Stimulated activated CD8-positive, alpha-beta memory T cell treated with anti-CD3 and anti-CD28 coated beads, Interleukin-4, amount 100 ng/mL, for 4 hours (primary cell): Measurements from ENCODE around the gene RABL6.
"Not testable (repeated sequence)": the region's sequence is repeated elsewhere in the genome, so short reads cannot be mapped to it uniquely, and the experiment has no call there.

Source experiments
- DNase-seq, 2 donors: peaks; one replicate each; pipeline ENCODE4 v3.0.0-alpha.2; 2020; ENCODE audit warnings: low read depth in 2 of 2, low spot score in 1 of 2

RABL6 gene

DNA sequence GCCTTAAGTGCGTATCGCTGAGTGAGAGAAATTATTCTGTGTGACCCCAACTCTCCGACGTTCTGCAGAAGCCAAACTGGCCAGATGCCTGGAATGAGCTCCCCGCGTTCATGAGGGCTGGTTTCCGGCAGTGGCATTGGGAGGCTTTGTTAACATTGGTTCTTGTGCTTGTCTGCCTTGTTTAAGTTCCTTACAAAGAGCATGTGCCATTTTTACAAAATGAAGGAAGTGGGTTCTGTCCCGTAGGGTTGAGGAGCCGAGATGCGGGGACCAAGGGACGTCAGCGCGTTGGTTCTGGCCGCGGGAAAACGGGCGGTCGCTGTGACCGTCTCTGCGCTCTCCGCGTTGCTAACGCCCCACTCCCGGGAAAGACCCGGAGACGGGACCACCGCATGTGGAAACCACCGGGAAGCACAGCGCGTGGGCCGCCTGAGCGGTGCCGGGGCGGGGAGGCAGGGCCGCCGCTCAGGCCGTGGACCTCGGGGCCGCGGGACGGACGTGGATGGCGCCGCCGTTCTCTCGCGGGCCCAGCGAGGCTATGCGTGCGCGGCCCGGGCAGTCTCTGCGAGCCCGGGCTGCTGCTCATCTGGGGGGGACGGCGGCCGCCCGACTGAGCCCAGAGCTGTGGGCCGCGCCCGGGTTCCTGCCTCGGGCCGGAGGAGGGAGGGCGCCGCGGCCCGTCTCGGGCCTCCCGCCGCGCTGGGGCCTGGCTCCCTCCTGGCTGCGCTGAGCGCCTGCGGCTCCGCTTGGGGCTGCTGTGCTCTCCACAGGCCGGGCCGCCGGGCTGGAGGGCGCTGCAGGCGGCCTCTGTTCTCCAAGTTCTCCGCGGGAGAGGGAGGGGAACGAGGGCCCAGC lies 13.4 kb downstream of the RABL6 start:
- DNase-seq = no peak

DNA sequence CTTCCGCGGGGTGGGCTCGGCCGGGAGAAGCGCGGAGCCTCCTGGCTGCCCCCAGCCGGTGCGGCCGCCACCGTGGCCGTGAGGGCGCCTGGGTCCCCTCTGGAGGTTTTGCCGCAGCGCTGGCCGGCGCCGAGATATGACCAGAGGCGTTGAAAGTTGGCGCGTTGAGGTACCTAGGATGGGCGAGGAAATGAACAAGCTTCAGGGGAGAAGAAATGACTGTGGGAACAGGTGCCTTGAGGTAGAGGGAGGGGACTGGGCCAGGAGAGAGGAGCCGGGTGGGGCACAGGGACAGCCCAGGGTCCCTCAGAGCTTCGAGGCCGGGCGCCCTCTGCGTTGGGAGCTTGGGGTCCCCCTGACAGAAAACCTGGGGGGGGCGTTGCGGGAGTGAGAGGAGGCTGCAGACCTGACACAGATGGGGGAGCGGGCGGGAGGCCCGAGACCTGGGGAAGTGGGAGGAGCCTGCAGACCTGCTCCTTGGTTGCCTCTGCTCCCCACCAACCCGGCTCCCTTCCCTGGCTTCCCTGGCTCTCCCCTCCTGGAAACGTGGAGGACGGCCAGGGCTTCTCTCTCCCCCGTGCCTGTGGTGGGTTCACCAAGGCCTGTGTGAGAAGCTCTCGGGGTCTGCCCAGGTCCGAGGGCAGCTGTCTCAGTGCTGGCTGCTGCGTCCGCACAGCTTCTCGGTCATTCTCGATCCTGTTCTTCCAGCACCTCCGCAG lies 14.2 kb downstream of the RABL6 start:
- no peak for DNase-seq

DNA sequence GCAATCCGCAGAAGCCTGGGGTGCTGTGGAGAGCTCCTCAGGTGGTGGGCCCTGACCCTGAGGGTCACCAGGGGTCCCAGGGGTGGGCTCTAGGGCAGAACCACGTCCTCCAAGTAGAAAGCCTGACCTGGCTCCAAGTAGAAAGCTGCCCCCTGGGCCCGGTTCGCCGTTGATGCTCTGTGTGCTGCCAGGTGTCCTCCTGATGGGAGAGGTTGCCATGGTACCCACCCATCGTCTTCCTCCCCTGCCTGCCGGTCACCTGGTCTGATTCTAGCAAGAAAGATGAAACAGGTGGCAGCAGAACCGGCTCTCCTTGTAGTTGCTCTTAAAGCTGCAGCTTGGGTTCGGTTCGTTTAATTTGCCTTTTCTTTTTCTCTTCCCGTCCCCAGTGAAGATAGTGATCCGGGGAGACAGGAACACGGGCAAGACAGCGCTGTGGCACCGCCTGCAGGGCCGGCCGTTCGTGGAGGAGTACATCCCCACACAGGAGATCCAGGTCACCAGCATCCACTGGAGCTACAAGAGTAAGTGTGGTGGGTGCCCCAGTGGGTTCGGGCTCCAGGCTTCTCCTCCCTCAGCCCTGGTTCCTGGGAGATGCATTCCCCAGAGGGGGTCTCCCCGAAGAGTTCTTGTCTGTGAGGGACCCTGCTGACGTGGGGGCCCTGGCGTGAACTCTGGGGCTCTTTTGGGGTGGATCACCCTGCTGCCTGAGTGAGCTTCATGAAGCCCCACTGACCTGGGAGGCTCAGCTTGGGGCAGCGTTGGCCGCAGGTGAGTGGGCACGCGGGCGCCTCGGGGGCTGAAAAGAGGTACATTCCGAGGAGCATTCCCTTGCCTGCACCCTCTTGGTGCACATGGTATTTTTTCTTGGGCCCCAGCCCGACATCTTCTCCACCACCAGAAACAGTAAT lies 15.6 kb downstream of the RABL6 start:
- no peak for DNase-seq

DNA sequence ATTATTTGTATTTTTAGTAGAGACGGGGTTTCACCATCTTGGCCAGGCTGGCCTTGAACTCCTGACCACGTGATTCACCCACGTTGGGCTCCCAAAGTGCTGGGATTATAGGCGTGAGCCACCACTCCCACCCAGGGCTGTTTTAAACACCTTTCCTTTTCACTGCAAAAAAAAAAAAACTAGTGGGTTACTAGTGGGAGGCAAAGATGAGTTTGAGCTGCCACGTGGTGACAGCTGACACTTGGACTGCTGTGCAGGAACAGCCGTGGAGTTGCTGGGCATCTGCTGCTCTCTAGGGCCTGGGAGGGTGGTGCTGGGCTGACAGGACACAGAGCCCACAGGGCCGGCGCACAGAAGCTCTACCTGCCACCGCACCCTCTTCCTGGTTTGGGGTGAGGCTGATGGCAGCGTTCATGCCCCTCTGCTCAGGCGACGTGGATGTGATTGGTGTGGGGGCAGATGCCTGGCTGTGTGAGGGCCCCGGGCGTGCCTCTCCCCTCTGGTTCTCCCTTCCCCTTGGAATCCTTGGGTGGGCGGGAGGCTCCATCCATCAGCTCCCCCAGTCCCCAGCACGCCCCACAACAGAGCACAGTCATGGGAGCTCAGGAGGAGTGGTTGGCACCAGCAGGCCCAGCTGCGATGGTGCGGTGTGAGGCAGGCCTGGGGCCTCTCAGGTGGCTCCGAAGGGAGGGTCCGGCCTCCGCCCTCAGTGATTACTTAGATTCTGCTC lies 16.9 kb downstream of the RABL6 start:
- DNase-seq = no peak

DNA sequence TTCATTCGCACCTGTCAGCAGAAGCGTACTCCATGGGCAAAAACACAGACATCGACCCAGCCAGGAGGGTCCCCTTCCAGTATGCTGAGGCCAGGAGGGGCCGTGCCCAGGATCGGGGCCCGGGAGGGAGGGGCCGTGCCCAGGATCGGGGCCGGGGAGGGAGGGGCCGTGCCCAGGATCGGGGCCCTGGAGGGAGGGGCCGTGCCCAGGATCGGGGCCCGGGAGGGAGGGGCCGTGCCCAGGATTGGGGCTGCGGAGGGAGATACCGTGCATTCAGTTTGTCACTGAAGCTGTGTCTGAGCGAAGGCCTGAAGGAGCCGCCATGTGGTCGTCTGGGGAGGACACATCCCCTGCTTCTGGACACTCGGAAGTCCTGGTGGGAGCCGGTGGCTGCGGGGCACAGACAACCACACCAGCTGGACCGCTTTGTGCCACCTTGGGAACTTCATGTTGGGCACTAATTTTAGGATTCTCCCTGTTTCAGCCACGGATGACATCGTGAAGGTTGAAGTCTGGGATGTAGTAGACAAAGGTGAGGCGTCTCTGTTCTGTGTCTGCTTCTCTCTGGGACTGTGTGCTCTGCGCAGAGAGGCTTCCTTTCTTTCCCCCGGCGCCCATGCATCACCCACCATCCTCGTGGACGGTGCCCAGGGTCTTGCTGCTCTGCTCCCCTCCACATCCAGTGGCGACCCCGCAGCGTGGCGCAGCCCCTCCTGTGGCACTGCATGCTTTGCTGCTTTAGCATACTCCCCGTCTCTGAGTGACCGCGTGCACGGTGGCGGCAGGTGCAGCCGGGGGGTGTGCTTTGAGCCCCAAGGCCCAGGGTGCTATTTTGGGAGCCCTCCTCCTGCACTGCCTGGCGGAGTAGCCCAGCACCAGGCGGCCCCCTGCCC lies 17.8 kb downstream of the RABL6 start:
- no peak for DNase-seq

DNA sequence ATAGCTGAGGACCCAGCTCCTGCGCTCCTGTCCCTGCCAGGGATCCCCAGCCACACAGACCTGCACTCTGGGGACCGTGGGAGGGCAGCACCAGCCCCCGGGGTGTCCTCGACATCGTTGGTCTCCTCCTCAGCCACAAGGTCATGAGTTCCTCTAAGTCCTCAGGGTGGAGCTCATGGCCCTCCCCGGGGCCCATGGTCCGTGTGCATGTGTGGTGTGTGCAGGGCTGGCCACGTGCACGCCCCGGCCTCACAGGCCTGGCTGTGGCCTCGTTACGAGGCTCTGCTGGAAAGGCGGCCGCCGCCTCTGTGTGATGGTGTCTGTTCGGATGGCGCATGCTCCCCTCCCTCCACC lies 18.4 kb downstream of the RABL6 start:
- no peak for DNase-seq

DNA sequence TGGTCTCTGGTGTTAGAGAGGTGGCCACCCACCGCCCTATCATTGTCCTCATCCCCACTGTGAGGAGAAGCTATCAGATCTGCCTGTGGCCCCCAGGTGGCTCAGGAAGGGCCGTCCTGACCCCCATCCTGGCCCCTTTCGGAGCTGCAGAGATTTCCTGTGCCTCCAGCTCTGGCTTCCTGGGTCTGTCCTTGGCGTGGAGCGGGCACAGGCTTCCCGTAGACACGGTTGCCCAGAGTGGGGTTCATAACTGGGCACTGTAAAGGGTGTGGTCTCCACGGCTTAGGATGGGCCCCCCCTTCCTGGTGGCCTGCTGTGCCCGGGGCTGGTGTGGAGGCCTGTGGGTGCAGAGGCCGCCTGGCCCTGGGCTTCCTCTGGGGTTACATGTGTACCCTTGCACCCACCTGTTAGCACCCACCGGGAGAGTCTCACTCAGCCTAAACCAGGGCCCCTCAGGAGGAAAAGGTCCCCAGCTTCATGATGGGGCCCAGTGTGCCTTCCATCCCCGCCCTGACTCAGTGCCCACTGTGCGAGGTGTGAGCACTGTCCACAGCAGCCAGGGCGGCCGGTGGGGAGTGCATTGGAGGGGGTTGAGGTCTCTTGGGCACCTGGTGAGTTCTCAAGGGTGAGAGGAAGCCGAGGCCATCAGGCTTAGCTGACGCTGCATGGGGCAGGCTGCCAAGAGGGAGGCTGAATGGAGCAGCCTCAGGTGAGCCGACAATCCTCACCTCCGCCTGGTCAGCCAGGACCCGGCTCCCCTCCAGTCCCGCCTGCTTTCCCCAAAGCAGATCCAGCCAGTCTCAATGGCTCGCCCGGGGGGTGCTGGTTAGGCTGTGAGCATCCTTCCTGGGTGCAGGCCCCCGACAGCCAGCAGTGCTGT lies 19.2 kb downstream of the RABL6 start:
- no peak for DNase-seq

DNA sequence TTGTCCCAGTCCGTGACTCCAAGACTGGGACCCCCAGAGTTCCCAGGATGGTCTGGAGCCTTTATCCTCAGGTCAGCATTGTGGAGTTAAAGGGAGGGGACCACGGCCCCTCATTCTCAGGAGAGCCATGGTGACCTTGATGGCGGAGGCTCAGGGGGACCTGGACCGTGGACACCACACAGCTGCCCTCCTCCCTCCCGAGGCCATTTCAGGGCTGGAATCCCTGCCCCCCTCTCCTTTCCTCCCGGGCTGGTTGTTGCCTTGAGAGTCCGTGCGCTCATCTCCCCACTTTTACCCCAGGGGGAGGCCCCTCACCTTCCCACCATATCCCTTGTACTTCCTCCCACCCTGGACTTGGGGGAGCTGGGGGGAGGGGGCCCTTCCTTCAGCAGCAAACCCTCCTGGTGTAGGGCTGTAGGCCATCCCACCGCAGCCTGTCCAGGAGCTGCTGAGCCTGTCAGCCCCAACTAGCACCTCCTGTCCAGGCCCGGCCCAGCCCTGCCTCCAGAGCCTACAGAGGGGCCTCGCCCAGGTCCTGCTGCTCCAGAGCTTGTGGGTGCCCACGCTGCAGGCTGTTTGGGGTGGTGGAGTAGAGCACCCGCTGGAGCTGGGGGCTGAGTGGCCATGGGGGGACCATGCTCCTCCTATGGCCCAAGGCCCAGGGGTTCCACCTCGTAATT lies 20.2 kb downstream of the RABL6 start:
- no peak for DNase-seq

DNA sequence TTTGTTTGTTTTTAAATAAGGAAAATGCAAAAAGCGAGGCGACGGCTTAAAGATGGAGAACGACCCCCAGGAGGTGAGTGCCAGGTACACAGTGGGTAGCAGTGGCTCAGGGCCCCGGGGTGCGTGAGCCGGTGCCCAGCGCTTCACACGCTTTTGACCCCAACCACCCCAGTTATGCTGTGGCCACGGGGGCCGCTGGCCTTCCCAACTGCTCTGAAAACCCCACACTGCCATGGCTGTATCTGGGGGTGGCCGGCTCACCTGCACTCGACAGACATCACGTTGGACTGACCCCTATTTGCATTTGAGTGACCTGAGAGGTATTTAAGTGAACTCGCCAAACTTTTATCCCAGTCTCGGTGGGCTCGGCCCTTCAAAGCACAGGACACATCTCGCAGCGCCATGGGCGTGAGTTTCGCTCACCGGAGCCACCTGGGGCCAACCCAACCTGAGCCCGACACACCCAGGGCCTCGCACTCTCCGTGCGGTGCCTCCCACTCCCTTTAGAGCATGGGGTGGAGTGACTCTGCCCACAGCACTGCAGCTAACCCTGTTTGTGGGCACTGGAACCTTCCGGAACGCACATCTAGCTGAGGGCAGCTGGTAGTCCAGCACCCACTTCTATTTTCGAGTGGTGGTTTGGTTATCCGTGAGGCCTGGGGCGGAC lies 20.9 kb downstream of the RABL6 start:
- DNase-seq = no peak

DNA sequence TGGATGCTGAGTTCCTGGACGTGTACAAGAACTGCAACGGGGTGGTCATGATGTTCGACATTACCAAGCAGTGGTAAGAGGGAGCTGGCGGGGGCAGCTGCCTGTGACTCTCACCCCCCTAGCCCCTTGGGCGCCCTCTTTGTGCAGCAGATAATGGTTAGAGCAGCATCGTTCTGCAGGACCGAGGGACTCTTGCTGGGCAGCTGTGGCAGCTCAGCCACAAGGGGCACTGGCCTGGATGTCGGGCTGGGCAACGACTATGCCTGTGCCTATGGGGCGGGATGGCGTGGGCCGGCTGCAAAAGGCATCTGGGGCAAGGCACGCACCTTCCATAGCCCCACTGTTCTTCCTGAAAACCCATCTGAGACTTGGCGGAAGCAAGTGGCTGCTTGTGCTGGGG lies 21.7 kb downstream of the RABL6 start:
- DNase-seq = no peak

DNA sequence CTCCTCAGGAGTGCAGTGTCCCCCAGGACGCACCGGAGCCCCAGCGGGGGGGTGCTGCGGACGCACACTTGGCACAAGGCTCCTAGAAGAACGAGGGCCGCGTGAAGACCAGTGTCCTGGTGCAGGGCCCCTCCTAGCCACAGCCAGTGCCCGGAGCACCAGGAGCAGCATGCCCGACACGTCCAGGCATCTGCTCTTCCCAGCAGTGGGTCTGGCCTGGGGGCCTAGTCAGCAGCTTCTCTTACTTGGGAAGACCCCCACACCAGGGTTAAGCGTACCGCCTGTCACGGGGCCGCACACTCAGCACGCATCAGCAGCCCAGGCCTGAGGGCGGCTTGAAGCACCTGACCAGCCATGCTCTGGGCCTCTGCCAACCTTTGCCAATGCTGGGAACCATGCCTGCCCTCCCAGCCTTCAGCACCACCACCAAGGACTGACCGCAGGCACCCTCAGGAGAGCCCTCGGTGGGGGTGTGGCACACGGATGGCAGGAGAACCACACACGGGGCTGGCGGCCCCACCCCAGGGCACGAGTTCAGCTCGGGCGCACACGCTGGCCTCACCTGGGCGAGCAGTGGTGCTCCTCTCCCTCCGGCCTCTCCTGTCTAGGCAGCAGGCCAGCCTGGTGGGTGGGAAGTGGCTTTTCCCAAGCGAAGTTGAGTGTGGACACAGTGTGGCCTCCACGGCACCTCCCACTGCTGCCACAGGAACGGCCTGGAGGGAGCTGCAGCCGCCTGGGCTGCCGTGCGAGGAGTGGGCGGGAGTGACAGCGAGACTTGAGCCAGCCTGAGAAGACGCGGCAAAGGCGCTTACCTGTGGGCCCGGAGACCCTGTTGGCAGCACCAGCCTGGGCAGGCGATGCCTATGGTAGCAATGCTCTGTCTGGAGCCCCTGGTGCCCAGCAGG lies 22.5 kb downstream of the RABL6 start:
- DNase-seq = no peak

DNA sequence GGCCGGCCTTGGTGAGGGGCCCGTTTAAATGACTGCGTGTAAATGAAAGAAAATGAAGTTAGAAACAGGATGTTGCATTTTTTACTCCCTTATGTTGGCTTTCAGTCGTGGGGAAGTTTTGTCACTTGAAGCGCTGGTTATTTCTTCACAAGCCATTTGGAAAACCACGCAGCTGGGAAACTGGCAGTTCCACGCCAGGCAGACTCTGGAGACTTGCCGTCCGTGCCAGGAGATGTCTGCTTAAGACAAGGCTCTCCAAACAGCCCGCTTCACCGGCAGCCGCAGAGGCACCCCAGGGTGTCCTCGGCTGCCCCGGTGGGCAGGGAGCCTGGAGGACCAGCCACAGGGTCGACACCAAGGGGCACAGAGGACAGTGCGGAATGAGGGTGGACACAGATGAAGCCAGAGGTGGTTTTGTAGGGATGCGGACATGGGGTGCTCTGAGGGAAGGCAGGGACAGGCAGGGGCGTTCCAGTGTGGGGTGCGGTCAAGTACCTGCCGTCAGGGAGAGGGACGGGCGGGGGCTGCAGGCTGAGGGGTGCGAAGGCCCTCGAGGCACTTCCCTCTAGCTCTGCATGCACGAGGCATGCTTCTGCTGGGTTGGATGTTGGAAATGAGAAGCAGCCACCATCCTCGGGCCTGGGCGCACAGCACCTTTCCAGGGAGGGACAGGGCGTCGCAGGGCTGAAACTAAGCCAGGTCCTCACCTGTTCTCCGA lies 23.4 kb downstream of the RABL6 start:
- DNase-seq = no peak

DNA sequence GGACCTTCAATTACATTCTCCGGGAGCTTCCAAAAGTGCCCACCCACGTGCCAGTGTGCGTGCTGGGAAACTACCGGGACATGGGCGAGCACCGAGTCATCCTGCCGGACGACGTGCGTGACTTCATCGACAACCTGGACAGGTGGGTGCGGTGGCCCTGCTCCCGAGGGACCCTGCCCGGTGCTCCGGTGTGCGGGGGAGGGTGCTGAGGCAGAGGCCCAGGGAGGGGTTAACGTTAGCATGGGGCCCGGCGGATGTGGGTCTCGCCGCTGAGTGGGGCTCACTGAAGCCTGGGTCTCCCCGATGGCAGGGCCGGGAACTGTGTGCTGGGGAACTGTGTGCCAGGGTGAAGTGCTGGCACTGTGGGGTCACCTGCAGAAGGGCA lies 24.0 kb downstream of the RABL6 start:
- no peak for DNase-seq

DNA sequence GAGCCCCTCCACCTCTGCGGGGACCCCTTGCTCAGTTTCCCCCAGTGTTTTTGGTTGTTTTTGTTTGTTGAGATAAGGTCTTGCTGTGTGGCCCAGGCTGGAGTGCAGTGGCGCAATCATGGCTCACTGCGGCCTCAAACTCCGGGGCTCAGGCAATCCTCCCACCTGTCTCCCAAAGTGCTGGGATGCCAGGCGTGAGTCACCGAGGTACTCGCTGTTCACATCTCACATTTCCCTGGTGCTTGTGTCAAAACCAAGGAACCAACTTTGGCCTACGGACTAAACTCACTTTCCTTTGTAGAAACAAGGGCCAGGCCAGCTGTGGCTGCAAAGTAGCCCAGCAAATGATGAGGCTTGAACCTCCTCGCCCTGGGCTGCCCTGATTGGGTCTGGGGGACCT lies 24.8 kb downstream of the RABL6 start:
- DNase-seq = no peak

DNA sequence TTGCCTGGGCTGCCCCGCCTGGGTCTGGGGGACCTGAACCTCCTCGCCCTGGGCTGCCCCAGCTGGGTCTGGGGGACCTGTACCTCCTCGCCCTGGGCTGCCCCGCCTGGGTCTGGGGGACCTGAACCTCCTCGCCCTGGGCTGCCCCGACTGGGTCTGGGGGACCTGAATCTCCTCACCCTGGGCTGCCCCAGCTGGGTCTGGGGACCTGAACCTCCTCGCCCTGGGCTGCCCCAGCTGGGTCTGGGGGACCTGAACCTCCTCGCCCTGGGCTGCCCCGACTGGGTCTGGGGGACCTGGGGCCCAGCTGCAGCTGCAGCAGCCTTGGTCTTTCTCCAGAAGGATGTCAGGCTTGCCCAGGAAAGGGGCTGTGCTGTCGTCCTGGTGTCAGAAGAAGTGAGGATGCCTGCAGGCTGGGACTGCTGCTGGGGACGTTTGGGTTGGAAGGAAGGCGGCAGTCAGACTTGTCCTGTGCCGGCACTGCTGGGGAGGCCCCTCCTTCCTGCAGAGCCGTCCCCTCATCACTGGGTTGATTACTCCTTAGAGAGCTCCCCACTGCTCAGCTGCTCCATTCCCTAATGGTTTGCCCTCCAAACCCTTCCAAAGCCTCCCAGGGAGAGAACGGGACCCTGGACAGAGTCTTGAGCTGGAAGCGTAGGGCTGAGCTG lies 25.8 kb downstream of the RABL6 start:
- not testable (repeated sequence) for DNase-seq
